Mesothelial cell of epicardium (in vitro differentiated cells): Measurements from ENCODE around the gene RRBP1. TPM values are rescaled to one million over a fixed set of nuclear protein-coding genes. Genes with fewer than 3 reads are reported as not detected.

Experiments
- DNase-seq, 2 experiments: peaks; one replicate each; pipeline ENCODE4 v3.0.0; 2021; ENCODE audit warnings: low spot score in 2 of 2; ENCODE audit not compliant: unreplicated experiment in 2 of 2
- H3K27ac Mint-ChIP-seq: 2 replicates; pipeline ENCODE4 v1.8.0; 2021; ENCODE audit warnings: mixed read lengths
- H3K27me3 Mint-ChIP-seq: 2 replicates; pipeline ENCODE4 v1.8.0; 2021; ENCODE audit warnings: low read depth, mixed read lengths
- H3K36me3 Mint-ChIP-seq: 2 replicates; pipeline ENCODE4 v1.8.0; 2021; ENCODE audit warnings: mixed read lengths
- H3K4me1 Mint-ChIP-seq: 2 replicates; pipeline ENCODE4 v1.8.0; 2021; ENCODE audit warnings: mixed read lengths
- H3K4me3 Mint-ChIP-seq: 2 replicates; pipeline ENCODE4 v1.8.0; 2021; ENCODE audit warnings: mild to moderate bottlenecking, moderate library complexity, mixed read lengths
- H3K9me3 Mint-ChIP-seq: 2 replicates; pipeline ENCODE4 v1.8.0; 2021; ENCODE audit warnings: mixed read lengths
- CTCF ChIP-seq: fragments of 200-600 bp; sonication (generic); IDR thresholded peaks from one replicate; pipeline ENCODE4 v1.5.0; 2021; ENCODE audit warnings: antibody characterized with exemption; ENCODE audit not compliant: unreplicated experiment
- total RNA-seq: library from RNA; stranded (reverse); gene quantifications from 3 replicates; pipeline ENCODE4 v1.2.1, GENCODE V29; 2021

The RRBP1 gene
- total RNA-seq, 1 donor from 2014 or later: 211 TPM

GRCh38 chr20:17594443-17594842 lies 87.6 kb downstream of the RRBP1 start:
- no peak for DNase-seq
- Mint-ChIP-seq H3K9me3 (peaks cover 11% of the 10 kb centered on the region), H3K4me3 (no peak overlapping the region), H3K36me3 (peaks cover 12% of the 10 kb centered on the region), H3K4me1 (peaks cover 55% of the 10 kb centered on the region), H3K27me3 (no peaks in the 10 kb centered on the region), H3K27ac (peak overlapping the region; percentile 82)
- TF ChIP-seq CTCF: no peak

DNA sequence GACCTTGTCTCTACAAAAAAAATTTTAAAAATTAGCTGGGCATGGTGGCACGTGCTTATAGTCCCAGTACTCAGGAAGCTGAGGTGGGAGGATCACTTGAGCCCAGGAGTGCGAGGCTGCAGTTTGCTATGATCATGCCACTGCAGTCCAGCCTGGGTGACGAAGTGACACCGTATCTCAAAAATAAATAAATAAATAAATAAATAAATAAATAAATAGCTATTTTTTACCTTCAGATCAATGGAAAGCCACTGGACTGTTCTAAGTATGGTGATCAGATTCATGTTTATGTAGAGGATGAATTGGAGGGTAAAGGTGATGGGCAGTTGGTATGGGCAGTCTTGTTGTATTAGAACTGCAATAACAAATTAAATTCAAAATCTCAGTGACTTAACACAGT lies 88.1 kb downstream of the RRBP1 start:
- no peak for DNase-seq
- peak overlapping the region; percentile 77 for H3K27ac Mint-ChIP-seq
- no peaks in the 10 kb centered on the region for H3K27me3 Mint-ChIP-seq
- TF ChIP-seq CTCF: no peak
- H3K4me3 Mint-ChIP-seq: no peak overlapping the region
- H3K9me3 Mint-ChIP-seq: peaks cover 11% of the 10 kb centered on the region
- peaks cover 11% of the 10 kb centered on the region for H3K36me3 Mint-ChIP-seq
- peaks cover 59% of the 10 kb centered on the region for H3K4me1 Mint-ChIP-seq

- Mint-ChIP-seq H3K27ac (peak overlapping the region; percentile 82), H3K9me3 (no peaks in the 10 kb centered on the region), H3K4me1 (peaks cover 53% of the 10 kb centered on the region), H3K4me3 (no peak overlapping the region), H3K27me3 (no peaks in the 10 kb centered on the region), H3K36me3 (peaks cover 3% of the 10 kb centered on the region)
- TF ChIP-seq CTCF: no peak
- no peak for DNase-seq
Measured at GRCh38 chr20:17590245-17590644, 91.8 kb downstream of the RRBP1 start.

DNA sequence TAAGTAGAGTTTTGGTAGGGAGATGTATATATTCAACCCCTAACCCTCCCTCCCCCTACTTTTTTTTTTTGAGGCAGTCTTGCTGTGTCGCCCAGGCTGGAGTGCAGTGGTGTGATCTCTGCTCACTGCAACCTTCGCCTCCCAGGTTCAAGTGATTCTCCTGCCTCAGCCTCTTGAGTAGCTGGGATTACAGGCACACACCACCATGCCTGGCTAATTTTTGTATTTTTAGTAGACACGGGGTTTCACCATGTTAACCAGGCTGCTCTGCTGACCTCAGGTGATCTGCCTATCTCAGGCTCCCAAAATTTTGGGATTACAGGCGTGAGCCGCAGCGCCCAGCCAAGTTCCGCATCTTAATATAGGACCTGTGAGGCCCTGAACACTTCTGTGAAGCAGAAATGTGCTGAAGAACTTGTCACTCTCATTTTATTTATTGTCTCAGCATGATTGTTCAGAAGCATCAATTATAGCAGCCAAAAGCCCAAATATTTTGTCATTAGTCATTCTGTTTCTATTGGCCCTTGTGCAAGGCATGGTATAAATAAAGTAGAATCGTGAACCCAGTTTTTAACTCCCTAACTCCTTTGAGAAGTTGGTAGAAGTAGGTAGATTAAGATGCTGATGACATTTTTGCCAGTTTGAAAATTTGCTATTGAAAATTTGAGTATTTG lies 92.7 kb downstream of the RRBP1 start:
- no peaks in the 10 kb centered on the region for H3K9me3 Mint-ChIP-seq
- no peak for TF ChIP-seq CTCF
- peaks cover 48% of the 10 kb centered on the region for H3K4me1 Mint-ChIP-seq
- H3K4me3 Mint-ChIP-seq: no peak overlapping the region
- H3K27ac Mint-ChIP-seq: peak overlapping the region; percentile 15
- H3K36me3 Mint-ChIP-seq: peaks cover 3% of the 10 kb centered on the region
- H3K27me3 Mint-ChIP-seq: no peaks in the 10 kb centered on the region
- no peak for DNase-seq

- Mint-ChIP-seq H3K4me3 (no peak overlapping the region), H3K27ac (no peak overlapping the region), H3K4me1 (peaks cover 37% of the 10 kb centered on the region)
Measured at GRCh38 chr20:17587824-17588223, 94.2 kb downstream of the RRBP1 start.

More at GRCh38 chr20:17587824-17588223, 94.2 kb downstream of the RRBP1 start:
- no peak for DNase-seq
- H3K36me3 Mint-ChIP-seq: peaks cover 5% of the 10 kb centered on the region
- no peaks in the 10 kb centered on the region for H3K9me3 Mint-ChIP-seq
- TF ChIP-seq CTCF: no peak
- H3K27me3 Mint-ChIP-seq: no peaks in the 10 kb centered on the region
